Measurements from ENCODE around the gene MTG2.

DNA sequence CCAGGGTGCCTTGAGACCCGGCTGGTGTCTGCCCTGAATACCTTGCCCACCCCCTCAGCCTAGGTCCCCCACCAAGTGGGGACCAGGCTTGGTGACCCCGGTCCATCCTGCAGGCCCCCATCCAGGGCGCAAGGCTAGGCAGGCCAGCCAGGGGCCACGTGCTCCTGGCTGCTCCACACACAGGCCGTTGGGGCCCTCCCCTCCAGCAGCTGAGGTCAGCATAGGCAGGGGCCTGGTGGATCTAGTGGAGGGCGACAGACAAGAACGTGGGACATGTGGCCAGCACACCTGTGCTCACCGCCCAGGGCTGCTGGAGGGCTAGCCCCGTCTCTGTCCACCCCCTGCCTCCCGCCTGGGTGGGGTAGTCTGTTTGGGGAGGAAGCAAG, 44.8 kb downstream of the MTG2 start:
- no peak for TF ChIP-seq CTCF (IDR thresholded peaks at IDR 0.05; ENCODE audit: low read depth, low read length, poor library complexity, severe bottlenecking)
- TF ChIP-seq EZH2phosphoT487 (IDR thresholded peaks at IDR 0.05; ENCODE audit: borderline replicate concordance, low read length) = no peak
